NB4 (cell line): ENCODE data around the gene MYH6.

Experiments
- MAX ChIP-seq: IDR thresholded peaks from 2 replicates; pipeline ENCODE4 v1.6.1; 2011; ENCODE audit warnings: low read depth, low read length
- POLR2A ChIP-seq: IDR thresholded peaks from 2 replicates; pipeline ENCODE4 v1.6.1; 2011; ENCODE audit warnings: mild to moderate bottlenecking; ENCODE audit not compliant: insufficient read length; ENCODE audit errors: extremely low read depth
- TF ChIP-seq, protein P1 (sequence below): IDR thresholded peaks from one replicate; pipeline ENCODE4 v1.5.1; 2012; ENCODE audit warnings: low read depth, low read length

- TF ChIP-seq, protein P1, sequence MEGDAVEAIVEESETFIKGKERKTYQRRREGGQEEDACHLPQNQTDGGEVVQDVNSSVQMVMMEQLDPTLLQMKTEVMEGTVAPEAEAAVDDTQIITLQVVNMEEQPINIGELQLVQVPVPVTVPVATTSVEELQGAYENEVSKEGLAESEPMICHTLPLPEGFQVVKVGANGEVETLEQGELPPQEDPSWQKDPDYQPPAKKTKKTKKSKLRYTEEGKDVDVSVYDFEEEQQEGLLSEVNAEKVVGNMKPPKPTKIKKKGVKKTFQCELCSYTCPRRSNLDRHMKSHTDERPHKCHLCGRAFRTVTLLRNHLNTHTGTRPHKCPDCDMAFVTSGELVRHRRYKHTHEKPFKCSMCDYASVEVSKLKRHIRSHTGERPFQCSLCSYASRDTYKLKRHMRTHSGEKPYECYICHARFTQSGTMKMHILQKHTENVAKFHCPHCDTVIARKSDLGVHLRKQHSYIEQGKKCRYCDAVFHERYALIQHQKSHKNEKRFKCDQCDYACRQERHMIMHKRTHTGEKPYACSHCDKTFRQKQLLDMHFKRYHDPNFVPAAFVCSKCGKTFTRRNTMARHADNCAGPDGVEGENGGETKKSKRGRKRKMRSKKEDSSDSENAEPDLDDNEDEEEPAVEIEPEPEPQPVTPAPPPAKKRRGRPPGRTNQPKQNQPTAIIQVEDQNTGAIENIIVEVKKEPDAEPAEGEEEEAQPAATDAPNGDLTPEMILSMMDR = no peak
- TF ChIP-seq MAX = no peak
- no peak for TF ChIP-seq POLR2A
Observed at GRCh38 chr14:23381871-23382270, 26.2 kb downstream of the MYH6 start.
